GM13976 (cell line): ENCODE results near the gene RTTN.
A peak's percentile ranks its signal among the peaks of the same experiment; 100 is the strongest.

Experiments used
- DNase-seq: peaks from one replicate; pipeline ENCODE4 v3.0.0; 2012; ENCODE audit warnings: low spot score
- in situ Hi-C: fragments of 300-500 bp; cut with MboI; formaldehyde crosslinking; loops from one replicate; pipeline ENCODE4 v1.12.0; 2022; ENCODE audit warnings: low sequenced_read_pairs, mixed read lengths, inconsistent platforms; ENCODE audit not compliant: unreplicated experiment
- TF ChIP-seq, protein P1 (sequence below): IDR thresholded peaks from 2 replicates; pipeline ENCODE4 v1.5.1; 2012; ENCODE audit warnings: borderline replicate concordance, mild to moderate bottlenecking; ENCODE audit not compliant: insufficient read depth; ENCODE audit errors: extremely low read depth, missing control alignments, control extremely low read depth

Gene RTTN

DNA sequence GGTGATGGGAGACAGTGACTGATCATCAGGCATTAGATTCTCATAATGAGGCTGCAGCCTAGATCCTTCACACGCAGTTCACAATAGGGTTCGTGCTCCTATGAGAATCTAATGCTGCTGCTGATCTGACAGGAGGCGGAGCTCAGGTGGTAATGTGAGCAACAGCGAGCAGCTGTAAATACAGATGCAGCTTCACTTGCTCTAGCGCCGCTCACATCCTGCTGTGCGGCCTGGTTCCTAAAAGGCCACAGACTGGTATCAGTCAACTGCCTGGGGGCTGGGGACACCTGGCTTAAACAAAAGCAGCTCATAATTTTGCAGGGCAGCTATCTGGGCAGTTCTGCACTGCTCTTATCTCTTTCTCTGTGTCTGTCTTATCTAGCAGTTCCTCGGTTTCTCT, 237.4 kb downstream of the RTTN start:
- in situ Hi-C loops = no loop called here
- TF ChIP-seq, protein P1, sequence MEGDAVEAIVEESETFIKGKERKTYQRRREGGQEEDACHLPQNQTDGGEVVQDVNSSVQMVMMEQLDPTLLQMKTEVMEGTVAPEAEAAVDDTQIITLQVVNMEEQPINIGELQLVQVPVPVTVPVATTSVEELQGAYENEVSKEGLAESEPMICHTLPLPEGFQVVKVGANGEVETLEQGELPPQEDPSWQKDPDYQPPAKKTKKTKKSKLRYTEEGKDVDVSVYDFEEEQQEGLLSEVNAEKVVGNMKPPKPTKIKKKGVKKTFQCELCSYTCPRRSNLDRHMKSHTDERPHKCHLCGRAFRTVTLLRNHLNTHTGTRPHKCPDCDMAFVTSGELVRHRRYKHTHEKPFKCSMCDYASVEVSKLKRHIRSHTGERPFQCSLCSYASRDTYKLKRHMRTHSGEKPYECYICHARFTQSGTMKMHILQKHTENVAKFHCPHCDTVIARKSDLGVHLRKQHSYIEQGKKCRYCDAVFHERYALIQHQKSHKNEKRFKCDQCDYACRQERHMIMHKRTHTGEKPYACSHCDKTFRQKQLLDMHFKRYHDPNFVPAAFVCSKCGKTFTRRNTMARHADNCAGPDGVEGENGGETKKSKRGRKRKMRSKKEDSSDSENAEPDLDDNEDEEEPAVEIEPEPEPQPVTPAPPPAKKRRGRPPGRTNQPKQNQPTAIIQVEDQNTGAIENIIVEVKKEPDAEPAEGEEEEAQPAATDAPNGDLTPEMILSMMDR = no peak
- no peak for DNase-seq

DNA sequence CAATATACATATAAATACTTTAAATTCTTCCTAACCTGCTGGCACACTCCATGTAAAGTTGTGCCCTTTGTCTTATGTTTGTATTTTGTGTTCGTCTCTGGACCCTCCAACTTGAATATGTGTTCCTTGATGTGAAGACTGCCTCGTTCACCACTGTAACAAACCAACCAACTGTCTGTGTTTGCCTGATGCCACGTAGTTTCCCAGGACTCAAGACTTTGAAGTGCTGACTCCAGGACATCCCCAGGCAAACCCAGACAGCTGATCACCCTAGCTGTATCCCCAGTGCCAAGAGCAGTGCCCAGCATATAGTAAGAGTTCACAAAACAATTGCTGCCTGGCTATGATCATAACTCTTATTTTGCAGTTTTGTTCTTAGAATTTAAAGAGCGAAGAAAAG, 242.3 kb downstream of the RTTN start:
- in situ Hi-C loops = no loop called here
- no peak for DNase-seq
- TF ChIP-seq, protein P1 = no peak

GRCh38 chr18:69961718-69962117, 243.8 kb downstream of the RTTN start:
- DNase-seq = no peak
- in situ Hi-C loops = no loop called here
- TF ChIP-seq, protein P1 = no peak

GRCh38 chr18:69958422-69958821, 247.1 kb downstream of the RTTN start:
- TF ChIP-seq, protein P1 = no peak

GRCh38 chr18:69957747-69958146, 247.7 kb downstream of the RTTN start:
- no peak for DNase-seq
- in situ Hi-C loops = no loop called here
- TF ChIP-seq, protein P1 = no peak

More at GRCh38 chr18:69958422-69958821, 247.1 kb downstream of the RTTN start:
- in situ Hi-C loops = no loop called here
- DNase-seq = peak; percentile 50

GRCh38 chr18:69956665-69957620, 248.5 kb downstream of the RTTN start:
- in situ Hi-C loops = no loop called here
- TF ChIP-seq, protein P1 = no peak
- no peak for DNase-seq
